ENCODE measurements around the gene DIABLO. TPM values are rescaled to one million over a fixed set of nuclear protein-coding genes. Genes with fewer than 3 reads are reported as not detected.
"Not testable (repeated sequence)": the region's sequence is repeated elsewhere in the genome, so short reads cannot be mapped to it uniquely, and the experiment has no call there.

DIABLO gene
- total RNA-seq, 2 donors from 2014 or later, result 24.5 to 31.6 TPM

GRCh38 chr12:122226366-122227125, 694 bp upstream of the DIABLO start:
- no peak for ATAC-seq
- intact Hi-C loops (cut with DNase I), result no loop called here
- DNase-seq, result no peak

- DNase-seq (no peak), ATAC-seq (no peak)
- intact Hi-C loops (cut with DNase I), result no loop called here
These were observed 9.4 kb downstream of the DIABLO start for GRCh38 chr12:122216445-122216844.

GRCh38 chr12:122215771-122216170, 10.1 kb downstream of the DIABLO start:
- DNase-seq (no peak), ATAC-seq (no peak)
- intact Hi-C loops (cut with DNase I), result no loop called here

GRCh38 chr12:122208073-122208820, 17.6 kb downstream of the DIABLO start:
- ATAC-seq (no peak), DNase-seq (no peak)
- intact Hi-C loops (cut with DNase I), result no loop called here

- ATAC-seq, result no peak
- intact Hi-C loops (cut with DNase I), result no loop called here
- no peak for DNase-seq
These were observed 18.5 kb downstream of the DIABLO start for GRCh38 chr12:122207391-122207790.

GRCh38 chr12:122206976-122207375, 18.9 kb downstream of the DIABLO start:
- ATAC-seq (no peak), DNase-seq (no peak)
- intact Hi-C loops (cut with DNase I), result no loop called here

- intact Hi-C loops (cut with DNase I), result no loop called here
- ATAC-seq (no peak), DNase-seq (no peak)
These were observed 19.6 kb downstream of the DIABLO start for GRCh38 chr12:122206111-122206881.

GRCh38 chr12:122205053-122205925, 20.6 kb downstream of the DIABLO start:
- ATAC-seq, result no peak
- DNase-seq, result no peak
- intact Hi-C loops (cut with DNase I), result no loop called here

- ATAC-seq, result peak in 1 of 2 donors; percentile 12
- DNase-seq, result no peak
- intact Hi-C loops (cut with DNase I), result no loop called here
These were observed 21.4 kb downstream of the DIABLO start for GRCh38 chr12:122204167-122205052.

- DNase-seq (peak; percentile 74), ATAC-seq (peak; percentile 73 to 87)
- intact Hi-C loops (cut with DNase I), result no loop called here
These were observed 22.3 kb downstream of the DIABLO start, which contains the start of gene B3GNT4 for GRCh38 chr12:122203301-122204166. B3GNT4 (plus strand) TSS chr12:122203709; CDS start chr12:122204619, 910 bp downstream.

GRCh38 chr12:122202811-122203210, 23.0 kb downstream of the DIABLO start:
- ATAC-seq; DNase-seq; intact Hi-C loops (cut with DNase I): not testable (repeated sequence)

GRCh38 chr12:122202017-122202416, 23.8 kb downstream of the DIABLO start:
- ATAC-seq (no peak), DNase-seq (no peak)
- intact Hi-C loops (cut with DNase I), result no loop called here

GRCh38 chr12:122201381-122201780, 24.5 kb downstream of the DIABLO start:
- DNase-seq (no peak), ATAC-seq (no peak)
- intact Hi-C loops (cut with DNase I), result no loop called here

- intact Hi-C loops (cut with DNase I), result no loop called here
- ATAC-seq, result no peak
- DNase-seq, result no peak
These were observed 25.2 kb downstream of the DIABLO start for GRCh38 chr12:122200541-122201175.

- intact Hi-C loops (cut with DNase I), result no loop called here
- DNase-seq (no peak), ATAC-seq (no peak)
These were observed 26.1 kb downstream of the DIABLO start for GRCh38 chr12:122199484-122200355.

- intact Hi-C loops (cut with DNase I), result no loop called here
- DNase-seq (no peak), ATAC-seq (no peak)
These were observed 28.3 kb downstream of the DIABLO start for GRCh38 chr12:122197612-122197966.

All from left cardiac atrium (tissue), 4 donors.